IMR-90 (cell line): ENCODE data around the gene CHP2. TPM values are rescaled to one million over a fixed set of nuclear protein-coding genes. Genes with fewer than 3 reads are reported as not detected.
"Not testable (repeated sequence)": the region's sequence is repeated elsewhere in the genome, so short reads cannot be mapped to it uniquely, and the experiment has no call there.

ENCODE experiments used
- ATAC-seq: fragments of 200-7000 bp; cut with Tn5 transposase; 2 replicates; pipeline ENCODE4 v1.9.1; 2020; ENCODE audit warnings: low read depth, mild to moderate bottlenecking, moderate library complexity
- BruUV-seq: library from RNA; stranded (reverse); fragments of 400-500 nt; replicated peaks from 2 replicates; lab custom pipeline; 2021; lab: Mats Ljungman, UMichigan
- CTCF ChIA-PET: fragments of 300-600 bp; formaldehyde crosslinking; extraction: SDS; loops from one replicate; lab custom pipeline; 2021; ENCODE audit warnings: antibody characterized with exemption; lab: Yijun Ruan, JAX
- POLR2A ChIA-PET: fragments of 300-600 bp; sonication (Branson Sonifier 250); formaldehyde crosslinking; loops from one replicate; lab custom pipeline; 2022; ENCODE audit warnings: antibody characterized with exemption; ENCODE audit not compliant: unreplicated experiment; lab: Charles Lee
- DNase-seq: peaks from one replicate; pipeline ENCODE4 v3.0.0; 2013
- H2AFZ ChIP-seq: replicated peaks from 2 replicates; pipeline ENCODE3; 2013; ENCODE audit warnings: low read length, mild to moderate bottlenecking; ENCODE audit not compliant: poor library complexity
- H2AK5ac ChIP-seq: 2 replicates; pipeline ENCODE4 v1.6.1; 2013; ENCODE audit warnings: low read depth, low read length, inconsistent platforms
- H2AK9ac ChIP-seq: replicated peaks from 2 replicates; pipeline ENCODE3; 2013; ENCODE audit warnings: mild to moderate bottlenecking, low read depth, low read length, moderate library complexity; ENCODE audit not compliant: poor library complexity
- H2BK120ac ChIP-seq: 2 replicates; pipeline ENCODE4 v1.6.1; 2013; ENCODE audit warnings: low read depth, low read length, inconsistent platforms
- H2BK15ac ChIP-seq: 3 replicates; pipeline ENCODE4 v1.6.1; 2013; ENCODE audit warnings: low read depth, low read length, inconsistent platforms
- H2BK20ac ChIP-seq: 2 replicates; pipeline ENCODE4 v1.6.1; 2013; ENCODE audit warnings: low read depth, mild to moderate bottlenecking, inconsistent platforms, low read length, moderate library complexity
- H2BK5ac ChIP-seq: 2 replicates; pipeline ENCODE4 v1.6.1; 2013; ENCODE audit warnings: mild to moderate bottlenecking, low read depth, low read length, inconsistent platforms; ENCODE audit not compliant: poor library complexity, severe bottlenecking
- H3K14ac ChIP-seq: replicated peaks from 2 replicates; pipeline ENCODE4 v1.6.1; 2013; ENCODE audit warnings: low read depth, low read length, inconsistent platforms
- H3K18ac ChIP-seq: 2 replicates; pipeline ENCODE4 v1.6.1; 2013; ENCODE audit warnings: low read depth, low read length, control low read depth
- H3K23ac ChIP-seq: 2 replicates; pipeline ENCODE4 v1.6.1; 2013; ENCODE audit warnings: low read depth, low read length, inconsistent platforms
- H3K27ac ChIP-seq: 2 replicates; pipeline ENCODE4 v1.5.1; 2013; ENCODE audit warnings: mild to moderate bottlenecking, control low read depth, low read length; ENCODE audit not compliant: insufficient read depth
- H3K27me3 ChIP-seq: 2 replicates; pipeline ENCODE4 v1.6.1; 2013; ENCODE audit warnings: low read length; ENCODE audit not compliant: control insufficient read depth, insufficient read depth
- H3K36me3 ChIP-seq: 2 replicates; pipeline ENCODE4 v1.6.1; 2013; ENCODE audit warnings: low read length, mixed read lengths; ENCODE audit not compliant: control insufficient read depth, insufficient read depth
- H3K4ac ChIP-seq: 2 replicates; pipeline ENCODE4 v1.6.1; 2013; ENCODE audit warnings: low read depth, low read length, inconsistent platforms
- H3K4me1 ChIP-seq: 2 replicates; pipeline ENCODE4 v1.6.1; 2013; ENCODE audit warnings: low read length, mixed read lengths; ENCODE audit not compliant: control insufficient read depth, insufficient read depth
- H3K4me2 ChIP-seq: 2 replicates; pipeline ENCODE4 v1.6.1; 2013; ENCODE audit warnings: low read depth, mild to moderate bottlenecking, control low read depth, low read length, moderate library complexity
- H3K4me3 ChIP-seq: 2 replicates; pipeline ENCODE4 v1.5.1; 2013; ENCODE audit warnings: low read depth, mild to moderate bottlenecking, control low read depth, low read length, moderate library complexity; ENCODE audit not compliant: insufficient read depth
- H3K56ac ChIP-seq: 2 replicates; pipeline ENCODE4 v1.6.1; 2013; ENCODE audit warnings: low read length, inconsistent platforms; ENCODE audit not compliant: insufficient read depth; ENCODE audit errors: extremely low read depth
- H3K79me1 ChIP-seq, 2 experiments: 2 replicates each; pipeline ENCODE4 v1.6.1; 2013; ENCODE audit warnings: low read length in 2 of 2, inconsistent platforms in 1 of 2, low read depth in 1 of 2
- H3K9ac ChIP-seq: 2 replicates; pipeline ENCODE4 v1.6.1; 2013; ENCODE audit warnings: low read depth, low read length, control low read depth
- H3K9me1 ChIP-seq: 2 replicates; pipeline ENCODE4 v1.6.1; 2013; ENCODE audit warnings: low read length, inconsistent platforms; ENCODE audit not compliant: insufficient read depth
- H3K9me3 ChIP-seq: 2 replicates; pipeline ENCODE4 v1.6.1; 2013; ENCODE audit warnings: low read length; ENCODE audit not compliant: control insufficient read depth, insufficient read depth
- H4K20me1 ChIP-seq: 2 replicates; pipeline ENCODE4 v1.6.1; 2013; ENCODE audit warnings: low read length, inconsistent platforms; ENCODE audit not compliant: insufficient read depth
- H4K5ac ChIP-seq: 2 replicates; pipeline ENCODE4 v1.6.1; 2013; ENCODE audit warnings: mild to moderate bottlenecking, low read depth, low read length, control low read depth
- H4K8ac ChIP-seq, 2 experiments: 2 replicates each; pipeline ENCODE4 v1.6.1; 2013; ENCODE audit warnings: low read depth in 2 of 2, low read length in 2 of 2, control low read depth in 1 of 2, inconsistent platforms in 1 of 2
- H4K91ac ChIP-seq: 2 replicates; pipeline ENCODE4 v1.6.1; 2013; ENCODE audit warnings: low read depth, low read length, inconsistent platforms; ENCODE audit not compliant: insufficient read depth
- WGBS, 2 experiments: methylation state at CpG; one replicate each; pipeline versions ENCODE4 v1.1.5 to v1.1.7; 2013; ENCODE audit warnings: missing lambda C conversion rate in 2 of 2; ENCODE audit not compliant: insufficient read length in 1 of 2; ENCODE audit errors: extremely low coverage in 2 of 2; 5-methylcytosine and 5-hydroxymethylcytosine counted together
- dilution Hi-C: fragments of 300-500 bp; cut with HindIII; formaldehyde crosslinking; loops from one replicate; pipeline ENCODE4 v1.14.3; 2018; ENCODE audit warnings: low sequenced_read_pairs; ENCODE audit not compliant: unreplicated experiment
- in situ Hi-C: fragments of 300-500 bp; cut with MboI; formaldehyde crosslinking; loops from 3 replicates; pipeline ENCODE4 v1.14.3; 2019; ENCODE audit warnings: low sequenced_read_pairs, inconsistent platforms, mixed read lengths
- intact Hi-C: fragments of 100-400 bp; cut with micrococcal nuclease; formaldehyde crosslinking; loops from 2 replicates; pipeline ENCODE4 v1.10.0; 2022
- polyA plus RNA-seq, 3 experiments: library from polyadenylated mRNA; depleted of rRNA; stranded (reverse); fragments of >200 nt; gene quantifications; 2 replicates each; pipeline ENCODE4 v1.2.3, GENCODE V29; 2012; ENCODE audit warnings: low replicate concordance in 1 of 3
- total RNA-seq: library from RNA; depleted of rRNA; stranded (reverse); fragments of >200 nt; gene quantifications from 2 replicates; pipeline ENCODE4 v1.2.3, GENCODE V29; 2012

CHP2 gene
- total and polyA plus RNA-seq, 2 of the 4 experiments (the other 2 are of a cell fraction), result not detected

DNA sequence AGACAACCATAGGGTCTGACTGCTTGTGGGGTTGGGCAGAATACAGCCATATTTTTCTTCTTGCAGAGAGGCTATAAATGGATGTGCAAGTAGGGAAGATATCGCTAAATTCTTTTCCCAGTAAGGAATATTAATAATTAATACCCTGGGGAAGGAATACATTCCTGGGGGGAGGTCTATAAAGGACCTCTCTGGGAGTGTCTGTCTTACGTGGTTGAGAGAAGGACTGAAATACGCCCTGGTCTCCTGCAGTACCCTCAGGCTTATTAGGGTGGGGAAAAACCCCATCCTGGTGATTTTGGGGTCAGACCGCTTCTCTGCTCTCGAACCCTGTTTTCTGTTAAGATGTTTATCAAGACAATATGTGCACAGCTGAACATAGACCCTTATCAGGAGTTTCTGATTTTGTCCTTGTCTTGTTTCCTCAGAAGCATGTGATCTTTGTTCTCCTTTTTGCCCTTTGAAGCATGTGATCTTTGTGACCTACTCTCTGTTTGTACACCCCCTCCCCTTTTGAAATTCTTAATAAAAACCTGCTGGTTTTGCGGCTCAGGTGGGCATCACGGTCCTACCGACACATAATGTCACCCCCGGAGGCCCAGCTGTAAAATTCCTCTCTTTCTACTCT lies 32.1 kb upstream of the CHP2 start:
- H3K4me1 ChIP-seq, H2AFZ ChIP-seq, H3K4ac ChIP-seq, H3K56ac ChIP-seq, in situ Hi-C loops, H3K27ac ChIP-seq, H4K91ac ChIP-seq, H3K9me3 ChIP-seq, CTCF ChIA-PET, H3K9me1 ChIP-seq, ATAC-seq, POLR2A ChIA-PET, H2AK9ac ChIP-seq, H4K20me1 ChIP-seq, H3K27me3 ChIP-seq, H3K18ac ChIP-seq, H2BK15ac ChIP-seq, BruUV-seq, H4K5ac ChIP-seq, intact Hi-C loops, H4K8ac ChIP-seq, H2AK5ac ChIP-seq, dilution Hi-C loops, H3K36me3 ChIP-seq, H3K9ac ChIP-seq, H2BK120ac ChIP-seq, H2BK20ac ChIP-seq, DNase-seq, H2BK5ac ChIP-seq, H3K14ac ChIP-seq, H3K79me1 ChIP-seq, H3K4me2 ChIP-seq, H3K4me3 ChIP-seq, H3K23ac ChIP-seq: not testable (repeated sequence)
- WGBS, 2 experiments, result no CpG with 5 or more reads among the region's 9 CpGs
